Mesothelial cell of epicardium (in vitro differentiated cells): ENCODE results near the gene KCNQ2. TPM values are rescaled to one million over a fixed set of nuclear protein-coding genes. Genes with fewer than 3 reads are reported as not detected.

ENCODE experiments used
- DNase-seq, 2 experiments: peaks; one replicate each; pipeline ENCODE4 v3.0.0; 2021; ENCODE audit warnings: low spot score in 2 of 2; ENCODE audit not compliant: unreplicated experiment in 2 of 2
- H3K27ac Mint-ChIP-seq: 2 replicates; pipeline ENCODE4 v1.8.0; 2021; ENCODE audit warnings: mixed read lengths
- H3K27me3 Mint-ChIP-seq: 2 replicates; pipeline ENCODE4 v1.8.0; 2021; ENCODE audit warnings: low read depth, mixed read lengths
- H3K36me3 Mint-ChIP-seq: 2 replicates; pipeline ENCODE4 v1.8.0; 2021; ENCODE audit warnings: mixed read lengths
- H3K4me1 Mint-ChIP-seq: 2 replicates; pipeline ENCODE4 v1.8.0; 2021; ENCODE audit warnings: mixed read lengths
- H3K4me3 Mint-ChIP-seq: 2 replicates; pipeline ENCODE4 v1.8.0; 2021; ENCODE audit warnings: mild to moderate bottlenecking, moderate library complexity, mixed read lengths
- H3K9me3 Mint-ChIP-seq: 2 replicates; pipeline ENCODE4 v1.8.0; 2021; ENCODE audit warnings: mixed read lengths
- CTCF ChIP-seq: fragments of 200-600 bp; sonication (generic); IDR thresholded peaks from one replicate; pipeline ENCODE4 v1.5.0; 2021; ENCODE audit warnings: antibody characterized with exemption; ENCODE audit not compliant: unreplicated experiment
- total RNA-seq: library from RNA; stranded (reverse); gene quantifications from 3 replicates; pipeline ENCODE4 v1.2.1, GENCODE V29; 2021

KCNQ2 gene
- total RNA-seq, 1 donor from 2014 or later = 11.8 TPM

GRCh38 chr20:63377951-63378381 lies 94.5 kb downstream of the KCNQ2 start:
- no peak for TF ChIP-seq CTCF
- peaks cover 10% of the 10 kb centered on the region for H3K4me1 Mint-ChIP-seq
- H3K4me3 Mint-ChIP-seq = no peak overlapping the region
- H3K9me3 Mint-ChIP-seq = no peaks in the 10 kb centered on the region
- no peak overlapping the region for H3K27ac Mint-ChIP-seq
- no peaks in the 10 kb centered on the region for H3K36me3 Mint-ChIP-seq
- peaks cover 22% of the 10 kb centered on the region for H3K27me3 Mint-ChIP-seq
- no peak for DNase-seq

- TF ChIP-seq CTCF = no peak
- Mint-ChIP-seq H3K4me1 (peaks cover 10% of the 10 kb centered on the region), H3K9me3 (no peaks in the 10 kb centered on the region), H3K36me3 (no peaks in the 10 kb centered on the region), H3K27ac (no peak overlapping the region), H3K27me3 (peaks cover 27% of the 10 kb centered on the region), H3K4me3 (no peak overlapping the region)
- no peak for DNase-seq
These were observed 95.1 kb downstream of the KCNQ2 start for GRCh38 chr20:63377256-63377941.

- Mint-ChIP-seq H3K36me3 (no peaks in the 10 kb centered on the region), H3K27me3 (peaks cover 31% of the 10 kb centered on the region), H3K9me3 (no peaks in the 10 kb centered on the region), H3K4me1 (peaks cover 10% of the 10 kb centered on the region), H3K27ac (no peak overlapping the region), H3K4me3 (no peak overlapping the region)
- DNase-seq = no peak
- TF ChIP-seq CTCF = no peak
These were observed 95.9 kb downstream of the KCNQ2 start for GRCh38 chr20:63376283-63377250.

GRCh38 chr20:63375438-63375837 lies 97.0 kb downstream of the KCNQ2 start:
- peaks cover 10% of the 10 kb centered on the region for H3K4me1 Mint-ChIP-seq

GRCh38 chr20:63374504-63374903 lies 98.0 kb downstream of the KCNQ2 start:
- H3K4me3 Mint-ChIP-seq = no peak overlapping the region
- no peak overlapping the region for H3K27ac Mint-ChIP-seq
- H3K4me1 Mint-ChIP-seq = peaks cover 10% of the 10 kb centered on the region
- H3K36me3 Mint-ChIP-seq = no peaks in the 10 kb centered on the region
- TF ChIP-seq CTCF = no peak
- peaks cover 33% of the 10 kb centered on the region for H3K27me3 Mint-ChIP-seq
- no peaks in the 10 kb centered on the region for H3K9me3 Mint-ChIP-seq
- no peak for DNase-seq

More at GRCh38 chr20:63375438-63375837, 97.0 kb downstream of the KCNQ2 start:
- Mint-ChIP-seq H3K9me3 (no peaks in the 10 kb centered on the region), H3K36me3 (no peaks in the 10 kb centered on the region), H3K27ac (no peak overlapping the region), H3K27me3 (peaks cover 36% of the 10 kb centered on the region), H3K4me3 (no peak overlapping the region)
- no peak for DNase-seq
- no peak for TF ChIP-seq CTCF
